T47D (cell line): ENCODE results near the gene ADAMTS18.

Source experiments
- DNase-seq, 2 experiments: peaks; one replicate each; pipeline versions ENCODE4 v3.0.0 to v3.0.0-alpha.2; 2011 to 2012; ENCODE audit warnings: low read depth in 1 of 2, low spot score in 1 of 2
- JUND ChIP-seq: IDR thresholded peaks from 2 replicates; pipeline ENCODE4 v1.6.1; 2012; ENCODE audit warnings: low read depth
- in situ Hi-C: cut with HindIII; loops from 2 replicates; pipeline ENCODE4 v1.10.0; 2016; ENCODE audit warnings: low sequenced_read_pairs, low pct_unique_long_range_greater_than_20kb

Gene ADAMTS18

DNA sequence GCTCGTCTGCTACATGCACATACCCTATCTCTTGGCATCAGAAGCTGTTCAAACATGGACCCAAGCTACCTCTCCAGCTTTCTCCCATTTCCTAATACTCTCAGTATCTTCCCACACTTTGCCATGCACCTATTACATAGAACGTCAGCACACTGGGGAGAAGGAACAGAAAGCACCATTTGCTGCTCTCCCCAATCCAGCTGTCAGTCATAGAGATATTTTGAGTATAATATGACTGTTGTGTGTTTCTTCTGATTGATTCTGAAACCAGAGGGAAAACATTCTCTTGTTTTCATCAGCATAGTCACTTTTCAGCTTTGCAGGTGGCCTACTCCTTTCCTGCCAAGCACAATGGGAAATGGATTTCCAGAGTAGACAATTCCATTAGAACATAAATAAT, 107.1 kb downstream of the ADAMTS18 start:
- TF ChIP-seq JUND, result no peak
- in situ Hi-C loops, result no loop called here
- DNase-seq, result no peak

DNA sequence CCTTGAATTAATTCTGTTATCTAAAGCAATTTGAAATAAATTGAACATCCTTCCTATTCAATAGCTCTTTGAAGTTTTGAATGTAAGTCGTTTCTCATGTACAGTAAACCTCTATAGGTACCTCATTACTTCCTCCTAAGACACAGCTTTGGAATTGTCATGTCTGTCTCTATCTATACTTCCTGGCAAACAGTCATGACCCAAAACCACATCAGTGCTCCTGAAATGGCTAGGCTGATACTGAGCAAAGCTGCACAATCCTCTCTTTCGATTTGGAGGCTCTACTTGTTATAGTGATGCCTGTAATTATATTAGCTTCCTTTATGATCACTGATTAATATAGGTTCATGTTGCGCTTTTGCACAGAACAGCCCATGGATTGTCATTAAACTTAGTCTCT, 110.1 kb downstream of the ADAMTS18 start:
- in situ Hi-C loops, result no loop called here
- TF ChIP-seq JUND, result no peak
- DNase-seq, result no peak

DNA sequence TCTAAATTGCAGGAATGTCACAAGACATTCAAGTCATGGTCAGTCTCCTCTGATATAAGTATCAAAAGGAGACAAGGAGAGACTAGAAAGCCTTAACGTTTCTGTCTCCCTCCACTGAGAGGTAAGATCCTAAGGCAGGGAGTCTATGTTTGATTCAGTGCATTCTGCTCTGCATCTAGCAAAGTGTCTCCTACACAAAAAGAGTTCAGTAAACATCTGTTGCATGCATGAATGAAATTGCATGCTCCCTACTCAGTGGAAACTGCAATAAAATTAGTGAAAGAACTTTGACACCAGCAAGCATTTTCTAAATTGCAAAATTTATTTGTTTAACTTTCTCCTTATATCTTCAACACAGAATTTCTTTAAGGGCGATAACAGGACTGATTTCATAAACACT, 111.1 kb downstream of the ADAMTS18 start:
- TF ChIP-seq JUND, result no peak
- in situ Hi-C loops, result no loop called here
- no peak for DNase-seq

DNA sequence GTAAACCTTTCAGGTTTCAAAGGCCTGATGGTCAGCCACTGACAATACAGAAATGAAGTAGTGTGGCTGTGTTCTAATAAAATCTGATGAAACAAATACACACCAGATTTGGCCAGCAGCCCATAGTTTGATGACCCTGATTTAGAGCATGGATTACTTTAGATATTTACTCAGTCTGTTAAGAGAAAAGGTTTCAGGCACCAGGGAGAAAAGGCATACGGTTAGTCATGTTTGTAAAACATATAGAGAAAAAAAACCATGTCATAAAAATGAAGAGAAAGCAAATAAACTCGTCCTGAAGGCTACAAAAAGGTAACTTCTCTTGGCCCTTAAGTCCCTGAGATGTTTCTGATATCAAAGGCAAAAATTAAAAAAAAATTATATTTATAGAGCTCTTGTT, 112.1 kb downstream of the ADAMTS18 start:
- in situ Hi-C loops, result no loop called here
- DNase-seq, result no peak
- TF ChIP-seq JUND, result no peak

DNA sequence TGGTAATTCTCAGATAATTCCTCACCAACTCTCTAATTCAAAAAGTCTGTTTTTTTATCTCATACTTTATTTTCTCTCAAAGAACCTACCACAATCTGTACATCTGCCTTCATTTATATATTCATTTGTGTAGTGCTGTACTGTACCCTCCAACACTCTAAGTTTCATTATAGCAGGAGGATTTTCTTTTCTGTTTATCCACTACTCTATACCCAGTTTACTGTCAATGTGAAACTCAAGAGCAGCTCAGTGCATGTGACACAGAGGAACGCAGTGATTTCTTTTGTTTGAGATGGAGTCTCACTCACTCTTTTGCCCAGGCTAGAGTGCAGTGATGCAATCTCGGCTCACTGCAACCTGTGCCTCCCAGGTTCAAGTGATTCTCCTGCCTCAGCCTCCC, 117.8 kb downstream of the ADAMTS18 start:
- DNase-seq, result no peak
- in situ Hi-C loops, result no loop called here
- TF ChIP-seq JUND, result no peak

DNA sequence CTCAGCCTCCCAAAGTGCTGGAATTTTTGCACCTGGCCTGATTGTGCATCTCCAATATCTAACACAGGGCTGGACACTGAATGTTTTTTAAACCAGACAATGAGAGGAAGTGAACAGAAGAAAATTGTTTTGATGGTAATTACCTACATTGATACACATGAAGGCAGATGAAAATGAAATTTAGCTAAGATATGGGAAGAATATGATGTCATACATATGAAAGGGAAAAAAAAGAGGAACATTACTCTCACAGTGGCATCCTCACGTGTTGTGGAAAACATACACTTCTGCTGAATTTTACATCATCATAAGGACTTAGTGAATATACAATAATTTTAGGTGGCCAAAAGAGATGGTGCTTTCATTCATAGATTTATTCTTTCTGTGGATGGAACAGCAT, 124.0 kb downstream of the ADAMTS18 start:
- no peak for DNase-seq
- no peak for TF ChIP-seq JUND
- in situ Hi-C loops, result no loop called here

DNA sequence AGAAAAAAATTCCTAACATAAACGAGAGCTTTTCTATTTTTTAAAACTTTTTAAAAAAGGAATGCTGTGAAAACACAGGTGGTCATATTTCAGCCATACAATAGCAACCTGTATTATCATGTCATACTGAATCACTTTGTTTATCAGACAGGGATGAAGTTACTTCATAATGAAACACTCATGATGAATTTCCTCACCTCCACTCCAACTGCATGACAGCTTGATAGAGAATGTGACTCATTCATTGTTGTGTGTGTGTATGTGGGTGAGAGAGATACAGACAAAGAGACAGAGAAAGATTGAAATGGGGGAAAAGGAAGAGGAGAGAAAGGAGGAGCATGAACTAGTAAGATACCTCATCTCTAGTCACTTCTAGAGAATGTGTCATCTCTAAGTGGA, 126.7 kb downstream of the ADAMTS18 start:
- in situ Hi-C loops, result no loop called here
- DNase-seq, result no peak
- TF ChIP-seq JUND, result no peak

DNA sequence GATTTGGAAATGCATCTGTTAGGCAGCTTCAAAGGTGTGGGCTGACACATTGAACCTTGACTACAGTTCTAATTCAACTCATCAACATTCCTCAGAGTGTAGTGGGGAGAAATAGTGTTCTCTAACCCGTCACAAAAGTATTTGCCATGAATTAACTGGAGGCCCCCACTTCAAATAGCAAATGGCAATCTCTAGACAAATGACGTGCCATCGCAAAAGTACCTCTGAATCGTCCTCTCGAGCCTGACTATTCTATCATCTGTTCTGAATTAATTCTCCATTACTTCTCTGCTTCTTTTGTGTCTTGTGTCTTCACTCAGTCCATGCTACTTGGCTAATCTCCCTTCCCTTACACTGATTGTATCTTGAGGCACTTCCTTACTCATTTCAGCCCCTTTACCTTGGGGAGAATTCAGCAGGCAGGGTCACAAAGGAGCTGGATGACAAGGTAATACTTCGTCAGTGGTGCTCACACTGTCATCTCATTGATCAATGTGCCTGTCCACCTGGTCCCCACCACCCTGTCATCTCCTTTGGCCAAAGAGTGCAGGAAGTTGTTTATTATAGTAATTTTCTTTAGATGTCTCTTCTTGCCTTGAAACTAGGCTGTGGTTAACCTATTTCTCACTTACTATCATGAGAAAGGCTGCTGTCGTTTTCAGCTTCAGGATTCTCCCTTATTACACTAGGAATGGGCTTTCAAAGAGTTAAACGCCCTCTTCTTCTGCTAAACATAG, 127.2 kb downstream of the ADAMTS18 start:
- TF ChIP-seq JUND, result no peak
- no peak for DNase-seq
- in situ Hi-C loops, result no loop called here

DNA sequence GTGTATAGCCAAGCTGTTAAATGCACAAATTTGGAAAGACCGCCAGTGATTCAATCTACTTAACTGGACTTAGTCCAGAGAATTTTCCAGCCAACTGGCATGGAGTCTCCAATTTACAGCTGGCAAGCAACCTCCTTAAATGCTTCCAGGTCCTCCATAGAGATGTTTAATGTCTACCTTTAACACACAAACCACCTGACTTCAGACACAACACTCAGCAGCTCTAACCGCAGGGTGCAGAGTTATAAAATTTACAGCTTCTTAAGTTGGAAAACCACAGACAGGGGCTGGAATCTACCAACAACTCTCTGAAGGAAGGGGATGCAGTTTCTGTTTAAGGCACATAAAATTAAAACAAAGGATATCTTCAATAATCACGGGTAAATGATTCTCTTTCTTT, 128.8 kb downstream of the ADAMTS18 start:
- no peak for TF ChIP-seq JUND
- no peak for DNase-seq
- in situ Hi-C loops, result no loop called here

DNA sequence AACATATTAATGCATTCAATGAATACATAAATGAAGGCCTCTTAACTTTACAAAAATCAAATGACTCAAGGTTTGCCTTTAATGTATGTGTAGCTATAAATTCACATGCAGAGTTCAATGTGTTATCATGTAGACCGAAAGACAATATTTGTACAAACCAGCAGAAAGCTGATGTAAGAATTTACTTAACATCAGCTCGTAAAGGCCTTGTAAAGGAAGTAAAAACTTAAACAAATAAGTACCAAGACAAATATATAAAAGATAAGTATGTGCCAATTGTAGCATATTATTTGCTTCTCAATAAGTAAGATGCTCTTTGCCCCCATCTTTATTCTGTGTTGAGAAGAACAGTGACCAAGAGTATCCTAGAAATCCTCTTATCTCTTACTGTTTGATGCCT, 130.0 kb downstream of the ADAMTS18 start:
- no peak for TF ChIP-seq JUND
- in situ Hi-C loops, result no loop called here
- no peak for DNase-seq

DNA sequence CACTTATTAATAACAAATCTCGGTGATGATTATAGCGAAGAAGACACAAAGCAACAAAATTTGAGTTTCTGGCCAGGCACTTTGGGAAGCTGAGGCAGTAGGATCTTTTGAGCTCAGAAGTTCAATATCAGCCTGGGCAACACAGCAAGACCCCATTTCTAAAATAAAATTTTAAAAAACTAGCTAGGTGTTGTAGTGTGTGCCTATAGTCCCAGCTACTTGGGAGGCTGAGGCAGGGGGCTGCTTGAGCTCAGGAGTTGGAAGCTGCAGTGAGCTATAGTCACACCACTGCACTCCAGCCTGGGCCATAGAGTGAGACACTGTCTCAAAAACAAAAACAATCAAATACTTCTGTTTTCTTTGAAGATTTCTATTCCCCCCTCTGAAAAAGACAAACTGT, 130.7 kb downstream of the ADAMTS18 start:
- DNase-seq, result no peak
- TF ChIP-seq JUND, result no peak
- in situ Hi-C loops, result no loop called here

DNA sequence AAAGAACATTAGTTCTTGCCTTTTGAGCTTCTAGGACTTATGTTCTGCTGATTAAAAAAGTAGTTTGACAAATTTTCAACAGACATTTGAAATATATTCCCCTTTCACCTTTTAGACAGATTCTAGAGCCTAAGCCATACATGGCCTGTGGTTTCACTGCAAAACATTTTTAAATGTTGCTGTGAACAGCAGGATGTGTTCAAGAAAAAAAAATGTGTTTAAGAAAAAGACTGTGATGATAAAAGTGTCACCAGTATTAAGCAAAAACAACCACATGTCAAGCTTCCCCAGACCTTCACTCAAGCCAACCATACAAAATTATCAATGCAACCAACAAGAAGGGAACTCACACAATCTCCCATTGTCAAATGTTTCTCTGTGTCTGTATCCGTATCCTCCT, 132.2 kb downstream of the ADAMTS18 start:
- DNase-seq, result no peak
- in situ Hi-C loops, result no loop called here
- TF ChIP-seq JUND, result no peak

DNA sequence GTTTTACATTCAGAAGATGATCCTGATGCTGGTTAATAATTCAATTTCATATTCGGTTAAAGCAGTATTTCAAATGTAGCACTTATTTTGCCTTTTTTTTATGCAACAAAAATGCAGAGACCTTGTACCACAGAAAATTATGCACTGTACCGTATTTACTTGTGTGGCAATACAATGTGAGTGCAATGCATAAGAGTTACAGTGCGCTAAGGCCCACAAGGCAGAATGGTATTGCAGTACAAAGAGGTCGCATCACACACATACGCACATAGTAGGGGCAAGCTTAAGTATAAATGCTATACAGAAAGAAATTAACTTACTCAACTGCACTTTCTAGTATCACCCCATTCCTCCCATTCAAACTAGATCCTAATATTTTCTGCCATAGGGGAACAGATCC, 132.6 kb downstream of the ADAMTS18 start:
- in situ Hi-C loops, result no loop called here

DNA sequence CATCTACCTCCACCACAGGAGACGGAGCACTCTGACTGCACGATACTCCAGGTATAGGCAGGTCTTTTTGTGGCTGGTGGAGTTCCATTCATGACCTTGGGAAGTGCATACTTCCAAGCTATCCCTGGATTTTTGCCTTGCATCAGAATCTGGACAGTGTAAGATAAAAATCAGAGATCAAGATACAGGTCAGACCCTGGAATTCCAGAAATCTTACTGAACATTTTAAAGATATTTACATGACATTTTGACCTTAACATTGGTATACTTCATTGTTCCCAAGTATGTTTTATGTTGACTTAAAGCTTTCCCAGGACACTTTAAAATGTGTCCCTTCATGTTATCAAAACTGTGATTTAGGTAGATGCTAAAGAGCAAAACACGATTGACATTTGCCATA, 134.6 kb downstream of the ADAMTS18 start:
- no peak for DNase-seq
- no peak for TF ChIP-seq JUND
- in situ Hi-C loops, result no loop called here

More for the DNA sequence above, 132.6 kb downstream of the ADAMTS18 start:
- no peak for DNase-seq
- TF ChIP-seq JUND, result no peak
